Spleen (tissue), 11 donors: Measurements from ENCODE around the gene STUM. TPM values are rescaled to one million over a fixed set of nuclear protein-coding genes. Genes with fewer than 3 reads are reported as not detected.

Experiments used
- DNase-seq: peaks from one replicate; pipeline ENCODE4 v3.0.0-alpha.2; 2020
- H3K27ac ChIP-seq, 8 donors: fragments of 200-600 bp; sonication (generic) in 7 of 8; 1 replicate in 4 of 8; 2 replicates in 4 of 8; pipeline versions ENCODE4 v1.5.0 to v1.8.0; 2016 to 2021; ENCODE audit warnings: inconsistent platforms in 4 of 8, mild to moderate bottlenecking in 4 of 8, moderate library complexity in 1 of 8
- H3K27me3 ChIP-seq, 7 donors: fragments of 200-600 bp; sonication (generic) in 6 of 7; replicated peaks in 1 of 7; 1 replicate in 4 of 7; 2 replicates in 3 of 7; pipeline versions ENCODE4 v1.5.0 to v1.8.0; 2016 to 2021; ENCODE audit warnings: inconsistent platforms in 3 of 7, mild to moderate bottlenecking in 1 of 7
- H3K36me3 ChIP-seq, 6 donors: fragments of 200-600 bp; sonication (generic) in 5 of 6; 1 replicate in 4 of 6; 2 replicates in 2 of 6; pipeline versions ENCODE4 v1.5.0 to v1.8.0; 2016 to 2021; ENCODE audit warnings: inconsistent platforms in 2 of 6
- H3K4me1 ChIP-seq, 6 donors: fragments of 200-600 bp; sonication (generic) in 5 of 6; 1 replicate in 3 of 6; 2 replicates in 3 of 6; pipeline versions ENCODE4 v1.5.0 to v1.8.0; 2016 to 2021; ENCODE audit warnings: inconsistent platforms in 3 of 6
- H3K4me3 ChIP-seq, 8 donors: fragments of 200-600 bp; sonication (generic) in 7 of 8; 1 replicate in 4 of 8; 2 replicates in 4 of 8; pipeline versions ENCODE4 v1.5.0 to v1.8.0; 2016 to 2021; ENCODE audit warnings: inconsistent platforms in 4 of 8, mild to moderate bottlenecking in 4 of 8, moderate library complexity in 2 of 8
- H3K9me3 ChIP-seq, 8 donors: fragments of 200-600 bp; sonication (generic) in 7 of 8; 1 replicate in 4 of 8; 2 replicates in 4 of 8; pipeline versions ENCODE4 v1.5.0 to v1.8.0; 2016 to 2021; ENCODE audit warnings: inconsistent platforms in 4 of 8
- CTCF ChIP-seq, 11 experiments: fragments of 200-600 bp in 7 of 11; fragments of 450-650 bp in 4 of 11; sonication (generic) in 4 of 11; IDR thresholded peaks in 8 of 11; conservative IDR thresholded peaks in 3 of 11; 1 replicate in 7 of 11; 2 replicates in 4 of 11; pipeline versions ENCODE4 v1.4.0 to v1.8.0; 2016 to 2021; ENCODE audit warnings: antibody characterized with exemption in 11 of 11, inconsistent platforms in 4 of 11, mild to moderate bottlenecking in 1 of 11
- POLR2A ChIP-seq, 3 donors: fragments of 450-650 bp; IDR thresholded peaks; one replicate each; pipeline ENCODE4 v1.5.1; 2017; ENCODE audit warnings: antibody characterized with exemption in 3 of 3, mild to moderate bottlenecking in 1 of 3
- POLR2AphosphoS5 ChIP-seq, 3 donors: sonication (generic); formaldehyde crosslinking; IDR thresholded peaks; one replicate each; pipeline ENCODE4 v1.5.1; 2017; ENCODE audit warnings: antibody characterized with exemption in 3 of 3
- WGBS, 5 donors: extraction: QIAGEN DNeasy Blood & Tissue Kit in 3 of 5; methylation state at CpG; one replicate each; pipeline versions ENCODE4 v1.1.5 to v1.1.7; 2013 to 2018; 5-methylcytosine and 5-hydroxymethylcytosine counted together
- intact Hi-C: fragments of 100-400 bp; cut with DNase I; formaldehyde crosslinking; loops from one replicate; pipeline ENCODE4 v1.15.0; 2023; ENCODE audit warnings: low total_unique reads
- polyA plus RNA-seq, 3 donors: library from polyadenylated mRNA; stranded (reverse); fragments of 200-250 nt; gene quantifications; one replicate each; pipeline ENCODE4 v1.2.1, GENCODE V29; 2013
- total RNA-seq, 7 donors: library from RNA; depleted of rRNA in 3 of 7; stranded (reverse); fragments of >200 nt in 3 of 7; fragmentation: NEBNext Ultra II Directional in 4 of 7; extraction: Animal tissue kit (Norgen Biotek cat#: 25700) in 4 of 7; gene quantifications; one replicate each; pipeline versions ENCODE4 v1.1.0 to v1.2.1, GENCODE V29; 2016 to 2021
- donor health status: healthy with polysubstance abuse.
- donor health status: DM: no; HTN: no; CAD: no; lungs with moderate emphysema.
- donor health status: DM: no; HTN: no; CAD: no.
- donor health status: Bipolar disorder and iron deficiency.
- donor health status: healthy.
- donor health status: DM: no; HTN: no; CAD: no.
- donor health status: DM: yes; HTN: yes; CAD: no.

STUM gene
- total and polyA plus RNA-seq, 10 donors: 0.11 to 2.8 (median 0.49) TPM

GRCh38 chr1:226563666-226564065 lies 15.1 kb downstream of the STUM start:
- intact Hi-C loops: no loop called here
- no peaks in the 10 kb centered on the region for H3K36me3 ChIP-seq
- H3K27ac ChIP-seq: no peak overlapping the region
- peak; percentile 23 for DNase-seq
- no peaks in the 10 kb centered on the region for H3K9me3 ChIP-seq
- 86 to 91% (median 89%) methylated on average over 6 of the region's 6 CpGs for WGBS, 5 donors
- peaks cover 0 to 6% (median 0%) of the 10 kb centered on the region in 7 donors for H3K27me3 ChIP-seq
- H3K4me3 ChIP-seq: no peak overlapping the region
- no peaks in the 10 kb centered on the region for H3K4me1 ChIP-seq
- TF ChIP-seq POLR2AphosphoS5 (IDR thresholded peaks at IDR 0.05) (no peak), POLR2A (IDR thresholded peaks at IDR 0.05) (no peak)

GRCh38 chr1:226565476-226565875 lies 16.9 kb downstream of the STUM start:
- Histone ChIP-seq H3K9me3 (no peaks in the 10 kb centered on the region), H3K4me1 (no peaks in the 10 kb centered on the region), H3K36me3 (no peaks in the 10 kb centered on the region), H3K27ac (no peak overlapping the region), H3K27me3 (peaks cover 0 to 6% (median 0%) of the 10 kb centered on the region in 7 donors), H3K4me3 (no peak overlapping the region)
- WGBS, 5 donors: 88 to 91% (median 90%) methylated on average over 6 to 8 of the region's 8 CpGs
- intact Hi-C loops: no loop called here
- peak; percentile 30 for DNase-seq
- TF ChIP-seq POLR2A (IDR thresholded peaks at IDR 0.05): no peak
- no peak for TF ChIP-seq CTCF (IDR thresholded peaks at IDR 0.05 in 8 of 11, conservative IDR thresholded peaks at IDR 0.05 in 3 of 11)
- TF ChIP-seq POLR2AphosphoS5 (IDR thresholded peaks at IDR 0.05): no peak

DNA sequence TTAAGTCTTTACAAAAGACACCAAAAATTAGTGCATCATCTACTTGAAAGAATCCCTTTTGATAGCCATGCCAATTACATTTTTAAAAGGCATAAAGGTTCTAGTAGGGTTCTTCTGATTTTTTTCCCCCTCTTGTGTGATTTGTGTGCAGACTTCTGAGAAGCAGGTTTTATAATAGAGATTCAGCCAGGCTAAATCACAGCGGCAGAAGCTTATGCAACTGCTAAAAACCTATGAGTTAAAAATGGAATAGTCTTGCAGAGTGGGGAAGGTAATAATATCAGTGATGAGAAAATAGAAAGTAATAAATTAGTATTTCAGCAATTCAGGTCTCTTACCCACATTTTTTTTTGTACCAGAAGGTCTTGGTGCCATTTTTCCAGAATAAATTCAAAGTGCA lies 17.7 kb downstream of the STUM start:
- Histone ChIP-seq H3K4me3 (no peak overlapping the region), H3K27ac (no peak overlapping the region), H3K9me3 (no peaks in the 10 kb centered on the region), H3K36me3 (no peaks in the 10 kb centered on the region), H3K4me1 (no peaks in the 10 kb centered on the region), H3K27me3 (peaks cover 0 to 6% (median 0%) of the 10 kb centered on the region in 7 donors)
- no peak for TF ChIP-seq POLR2AphosphoS5 (IDR thresholded peaks at IDR 0.05)
- TF ChIP-seq POLR2A (IDR thresholded peaks at IDR 0.05): no peak
- TF ChIP-seq CTCF (IDR thresholded peaks at IDR 0.05 in 8 of 11, conservative IDR thresholded peaks at IDR 0.05 in 3 of 11): no peak
- DNase-seq: no peak
- 83 to 97% (median 95%) methylated on average over 1 of the region's 1 CpG for WGBS, 5 donors
- intact Hi-C loops: no loop called here

- no peak overlapping the region for H3K4me3 ChIP-seq
- no peaks in the 10 kb centered on the region for H3K36me3 ChIP-seq
- no peak for DNase-seq
- intact Hi-C loops: no loop called here
- no peaks in the 10 kb centered on the region for H3K4me1 ChIP-seq
- TF ChIP-seq POLR2AphosphoS5 (IDR thresholded peaks at IDR 0.05) (no peak), CTCF (IDR thresholded peaks at IDR 0.05 in 8 of 11, conservative IDR thresholded peaks at IDR 0.05 in 3 of 11) (no peak), POLR2A (IDR thresholded peaks at IDR 0.05) (no peak)
- WGBS, 5 donors: 84 to 93% (median 91%) methylated on average over 3 of the region's 3 CpGs
- H3K27ac ChIP-seq: no peak overlapping the region
- H3K9me3 ChIP-seq: no peaks in the 10 kb centered on the region
- H3K27me3 ChIP-seq: peaks cover 0 to 6% (median 0%) of the 10 kb centered on the region in 7 donors
These were observed 18.2 kb downstream of the STUM start for GRCh38 chr1:226566760-226567159.
